HG03095 (cell line): ENCODE data around the gene NDUFV1.
"Not testable (repeated sequence)": the region's sequence is repeated elsewhere in the genome, so short reads cannot be mapped to it uniquely, and the experiment has no call there.

Source experiments
- ATAC-seq: cut with Tn5 transposase; IDR thresholded peaks from one replicate; pipeline ENCODE4 v1.9.1; 2021; ENCODE audit warnings: moderate library complexity; ENCODE audit not compliant: unreplicated experiment

The NDUFV1 gene

DNA sequence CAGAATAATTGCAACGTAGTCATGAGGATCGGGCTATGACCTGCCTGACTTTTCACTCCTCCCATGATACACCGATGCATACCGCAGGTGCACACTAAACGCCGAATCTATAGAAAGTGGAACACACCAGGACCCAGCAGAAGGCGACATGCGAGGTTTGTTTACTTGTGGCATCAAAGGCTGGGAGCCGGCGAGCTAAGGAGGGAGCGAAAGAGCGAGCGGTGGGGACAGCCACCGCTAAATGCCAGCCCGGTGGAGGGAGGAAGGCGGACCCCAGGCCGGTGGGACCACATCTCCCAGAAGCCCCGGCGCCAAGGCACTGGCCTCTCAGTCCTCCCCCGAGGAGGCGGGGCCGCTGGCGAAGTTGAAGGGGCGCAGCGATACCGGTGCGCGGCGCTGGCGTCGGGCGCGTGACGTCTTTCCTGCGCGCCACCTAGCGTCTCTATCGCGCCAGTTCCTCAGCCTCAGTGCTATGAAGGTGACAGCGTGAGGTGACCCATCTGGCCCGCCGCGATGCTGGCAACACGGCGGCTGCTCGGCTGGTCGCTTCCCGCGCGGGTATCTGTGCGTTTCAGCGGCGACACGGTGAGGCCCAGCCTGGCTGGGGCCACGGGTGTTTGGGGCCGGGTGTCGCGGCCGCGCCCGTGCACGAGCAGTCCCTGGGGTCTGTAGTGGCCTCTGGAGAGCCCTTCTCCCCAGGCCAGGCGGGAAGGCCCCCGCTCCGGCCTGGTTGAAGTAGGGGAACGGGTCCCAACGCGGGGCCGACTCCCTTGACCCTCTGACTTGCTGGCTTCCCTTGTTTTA, at the start of gene NDUFV1:
Gene NDUFV1, plus strand, starts transcription at position 445 of the 804 bp plus-strand sequence. Its CDS starts 69 bp downstream, at position 514.
- ATAC-seq = peak; percentile 92

DNA sequence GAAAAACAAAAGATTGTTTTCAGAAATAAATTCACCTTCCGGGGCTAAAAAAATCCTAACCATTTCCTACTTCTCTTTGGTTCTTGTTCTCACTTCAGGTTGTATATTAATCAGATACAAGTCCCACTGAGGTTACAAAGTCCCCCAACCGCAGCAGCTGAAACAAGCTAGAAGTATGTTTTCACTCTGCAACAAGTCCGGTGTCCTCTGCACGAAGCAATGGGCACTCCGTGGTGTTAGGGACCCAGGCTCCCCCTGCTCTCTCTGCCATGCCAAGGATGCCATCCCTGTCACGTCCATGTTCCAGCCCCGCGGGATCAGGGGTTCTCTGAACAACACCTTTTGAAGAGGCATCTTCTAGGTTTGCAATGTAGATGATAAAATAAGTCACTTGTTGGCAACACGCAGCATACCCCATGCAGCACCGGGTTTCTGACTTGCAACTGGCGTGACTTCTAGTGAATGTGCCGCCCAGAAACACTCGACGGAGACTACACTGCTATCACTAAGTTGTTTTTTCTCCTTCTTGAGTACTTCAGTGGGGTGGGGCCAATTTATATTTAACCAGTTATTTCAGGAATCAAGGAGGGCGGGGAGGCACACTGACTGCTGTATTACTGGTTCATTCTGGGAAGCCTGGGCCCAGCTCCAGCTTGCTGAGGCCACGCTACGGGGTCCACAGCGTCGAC, 48.5 kb upstream of the NDUFV1 start:
- ATAC-seq = no peak

DNA sequence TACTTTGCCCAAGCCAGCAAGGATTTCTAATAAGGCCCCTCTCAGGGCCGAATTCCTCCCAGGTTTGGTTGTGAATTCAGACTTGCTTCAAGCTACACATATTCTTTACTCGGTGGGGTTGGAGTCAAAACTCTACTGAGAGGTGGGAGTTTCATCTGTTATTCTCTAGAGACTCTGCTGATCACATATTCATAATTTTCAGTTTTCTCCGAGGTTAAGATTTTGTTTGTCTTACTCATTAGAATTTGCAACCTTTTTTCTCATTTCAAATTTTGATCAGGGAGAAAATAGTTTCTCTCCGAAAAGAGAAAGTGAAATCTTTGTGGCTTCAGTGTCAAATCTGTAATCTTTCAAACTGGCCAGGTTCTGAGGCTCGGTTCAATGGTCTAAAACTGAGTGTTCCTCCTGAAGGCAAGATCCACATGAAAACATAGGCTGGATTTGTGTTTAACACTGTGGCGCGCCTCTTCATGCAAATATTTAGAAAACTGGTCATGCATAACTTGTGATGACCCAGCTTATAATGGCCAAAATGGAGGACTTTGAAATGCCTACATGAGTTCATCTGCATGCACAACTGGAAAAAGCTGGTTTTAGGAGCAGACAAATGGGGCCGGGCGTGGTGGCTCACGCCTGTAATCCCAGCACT, 44.6 kb upstream of the NDUFV1 start:
- ATAC-seq = peak; percentile 65

- no peak for ATAC-seq
Measured at GRCh38 chr11:67562963-67563704, 43.6 kb upstream of the NDUFV1 start.

- not testable (repeated sequence) for ATAC-seq
Measured at GRCh38 chr11:67563705-67564114, 43.0 kb upstream of the NDUFV1 start.

DNA sequence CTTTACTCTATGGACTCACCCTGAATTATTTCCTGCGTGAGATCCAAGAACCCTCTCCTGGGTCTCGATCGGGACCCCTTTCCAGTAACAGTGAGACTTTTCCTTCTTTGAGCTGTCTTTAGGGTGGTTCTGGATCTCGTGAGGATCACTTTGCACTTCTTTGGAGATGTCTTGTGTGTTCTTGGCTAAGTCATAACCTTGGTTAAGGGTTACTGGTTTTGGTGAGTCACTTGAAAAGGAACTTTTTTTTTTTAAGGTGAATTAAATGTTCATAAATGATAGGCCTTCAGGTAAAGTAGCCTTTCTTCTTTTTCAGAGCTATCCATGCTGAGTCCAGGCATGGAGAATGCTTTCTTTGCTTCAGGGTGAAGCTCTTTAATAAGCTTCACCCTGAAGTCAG, 42.5 kb upstream of the NDUFV1 start:
- ATAC-seq = no peak

GRCh38 chr11:67571443-67571842, 35.3 kb upstream of the NDUFV1 start:
- no peak for ATAC-seq

DNA sequence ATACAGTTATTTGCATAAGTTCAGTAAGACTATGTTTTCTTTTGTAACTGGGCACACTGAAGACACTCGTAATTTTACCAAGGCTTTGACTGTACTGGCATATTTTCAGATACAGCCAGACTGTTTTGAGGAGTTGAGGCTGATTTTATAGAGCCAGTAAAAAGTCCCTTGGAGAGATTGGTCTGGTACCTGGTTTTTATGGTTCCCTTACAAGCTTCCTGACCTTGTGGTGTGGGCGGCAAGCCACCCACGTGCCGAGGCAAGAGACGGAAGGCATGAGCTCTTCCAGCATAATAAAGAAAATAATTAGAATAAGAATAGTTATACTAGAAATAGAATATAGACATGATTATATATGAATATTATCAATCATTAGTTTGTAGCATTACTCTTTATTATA, 34.4 kb upstream of the NDUFV1 start:
- no peak for ATAC-seq

GRCh38 chr11:67572747-67573419, 33.9 kb upstream of the NDUFV1 start:
- ATAC-seq = no peak

DNA sequence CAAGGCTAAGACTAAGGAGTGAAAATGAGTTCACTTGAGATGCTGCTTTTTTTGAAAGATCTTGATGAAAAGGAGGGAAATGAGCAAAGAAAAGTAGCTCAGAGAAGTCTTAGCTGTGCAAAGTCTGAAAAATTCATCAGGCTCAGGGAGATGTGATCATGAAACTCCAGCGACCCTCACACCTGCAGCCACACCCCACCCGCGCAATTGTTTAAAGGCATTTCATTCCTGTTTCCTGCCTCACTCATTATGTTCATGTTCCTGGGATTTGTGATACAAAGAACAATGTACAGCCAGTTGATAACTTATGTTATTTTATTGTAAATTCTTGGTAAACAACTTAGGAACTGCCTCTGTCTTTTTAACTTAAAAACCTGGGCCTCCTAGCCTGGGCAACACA, 31.8 kb upstream of the NDUFV1 start:
- no peak for ATAC-seq

GRCh38 chr11:67576735-67577475, 29.8 kb upstream of the NDUFV1 start:
- no peak for ATAC-seq

- no peak for ATAC-seq
Measured at GRCh38 chr11:67577951-67578350, 28.8 kb upstream of the NDUFV1 start.

- no peak for ATAC-seq
Measured at GRCh38 chr11:67581469-67581868, 25.3 kb upstream of the NDUFV1 start.

- no peak for ATAC-seq
Measured at GRCh38 chr11:67582011-67582410, 24.7 kb upstream of the NDUFV1 start.

- peak; percentile 52 for ATAC-seq
Measured at GRCh38 chr11:67583247-67584204, 23.2 kb upstream of the NDUFV1 start, which contains the start of gene GSTP1. Gene GSTP1 (plus strand): TSS chr11:67583812. CDS start chr11:67583844, 32 bp downstream.

- ATAC-seq = no peak
Measured at GRCh38 chr11:67584205-67584880, 22.4 kb upstream of the NDUFV1 start.

- no peak for ATAC-seq
Measured at GRCh38 chr11:67584881-67585873, 21.6 kb upstream of the NDUFV1 start.
